Astrocyte (in vitro differentiated cells and primary cell): ENCODE data around the gene CNTN5. TPM values are rescaled to one million over a fixed set of nuclear protein-coding genes. Genes with fewer than 3 reads are reported as not detected.

Source experiments
- DNase-seq: peaks from one replicate; pipeline ENCODE4 v3.0.0-alpha.2; 2010; ENCODE audit warnings: low read depth
- FAIRE-seq: peaks from 2 replicates; lab custom pipeline; 2011; peaks lifted over from hg19 to GRCh38; lab: Jason Lieb, UNC
- H2AFZ ChIP-seq: 2 replicates; pipeline ENCODE4 v1.6.0; 2012; ENCODE audit warnings: low read depth, low read length, inconsistent platforms
- H3K27ac ChIP-seq: 2 replicates; pipeline ENCODE4 v1.5.1; 2011; ENCODE audit warnings: low read depth, low read length, inconsistent platforms
- H3K27me3 ChIP-seq: 2 replicates; pipeline ENCODE4 v1.6.0; 2011; ENCODE audit warnings: low read length, inconsistent platforms; ENCODE audit not compliant: insufficient read depth
- H3K36me3 ChIP-seq: 2 replicates; pipeline ENCODE4 v1.5.1; 2011; ENCODE audit warnings: low read length, inconsistent platforms; ENCODE audit not compliant: insufficient read depth
- H3K4me1 ChIP-seq: 2 replicates; pipeline ENCODE4 v1.5.1; 2011; ENCODE audit warnings: low read length, inconsistent platforms; ENCODE audit not compliant: insufficient read depth
- H3K4me2 ChIP-seq: 2 replicates; pipeline ENCODE4 v1.6.0; 2012; ENCODE audit warnings: low read length, inconsistent platforms
- H3K4me3 ChIP-seq: 2 replicates; pipeline ENCODE4 v1.5.1; 2011; ENCODE audit warnings: low read depth, mild to moderate bottlenecking, low read length, inconsistent platforms; ENCODE audit not compliant: insufficient read depth
- H3K79me2 ChIP-seq: 2 replicates; pipeline ENCODE4 v1.6.0; 2012; ENCODE audit warnings: mild to moderate bottlenecking, low read length, inconsistent platforms; ENCODE audit not compliant: insufficient read depth
- H3K9ac ChIP-seq: 2 replicates; pipeline ENCODE4 v1.6.0; 2012; ENCODE audit warnings: mild to moderate bottlenecking, low read length, inconsistent platforms
- H3K9me3 ChIP-seq: 2 replicates; pipeline ENCODE4 v1.5.1; 2012; ENCODE audit warnings: low read depth, mild to moderate bottlenecking, low read length, inconsistent platforms; ENCODE audit not compliant: insufficient read depth
- H4K20me1 ChIP-seq: 2 replicates; pipeline ENCODE4 v1.6.0; 2012; ENCODE audit warnings: low read length, inconsistent platforms; ENCODE audit not compliant: insufficient read depth
- H3K27ac Mint-ChIP-seq: one replicate; pipeline ENCODE4 v1.8.0; 2021; ENCODE audit warnings: mild to moderate bottlenecking, mixed read lengths; ENCODE audit not compliant: unreplicated experiment
- H3K27me3 Mint-ChIP-seq: one replicate; pipeline ENCODE4 v1.8.0; 2021; ENCODE audit warnings: low read depth, mixed read lengths; ENCODE audit not compliant: unreplicated experiment
- H3K36me3 Mint-ChIP-seq: one replicate; pipeline ENCODE4 v1.8.0; 2021; ENCODE audit warnings: low read depth, mixed read lengths; ENCODE audit not compliant: unreplicated experiment
- H3K4me1 Mint-ChIP-seq: one replicate; pipeline ENCODE4 v1.8.0; 2021; ENCODE audit warnings: low read depth, mixed read lengths; ENCODE audit not compliant: unreplicated experiment
- H3K4me3 Mint-ChIP-seq: one replicate; pipeline ENCODE4 v1.8.0; 2021; ENCODE audit warnings: mild to moderate bottlenecking, moderate library complexity, mixed read lengths; ENCODE audit not compliant: unreplicated experiment
- H3K9me3 Mint-ChIP-seq: one replicate; pipeline ENCODE4 v1.8.0; 2021; ENCODE audit warnings: mild to moderate bottlenecking, mixed read lengths; ENCODE audit not compliant: unreplicated experiment
- CTCF ChIP-seq: IDR thresholded peaks from 2 replicates; pipeline ENCODE4 v1.5.1; 2011; ENCODE audit warnings: low read depth, mild to moderate bottlenecking, inconsistent platforms, low read length, moderate library complexity; ENCODE audit not compliant: insufficient read depth
- EZH2 ChIP-seq: IDR thresholded peaks from 2 replicates; pipeline ENCODE4 v1.6.1; 2012; ENCODE audit warnings: mild to moderate bottlenecking, low read length, inconsistent platforms; ENCODE audit not compliant: insufficient read depth
- total RNA-seq: library from RNA; stranded (reverse); gene quantifications from 2 replicates; pipeline ENCODE4 v1.2.1, GENCODE V29; 2021

CNTN5 gene
- total RNA-seq, 1 donor from 2014 or later = 1.1 TPM

GRCh38 chr11:99934008-99934407 lies 913.3 kb downstream of the CNTN5 start:
- Mint-ChIP-seq H3K36me3 (no peaks in the 10 kb centered on the region), H3K4me1 (peaks cover 8% of the 10 kb centered on the region), H3K27ac (peak overlapping the region; percentile 12), H3K27me3 (no peaks in the 10 kb centered on the region), H3K4me3 (no peak overlapping the region), H3K9me3 (peaks cover 7% of the 10 kb centered on the region)
- Histone ChIP-seq H3K4me1 (no peaks in the 10 kb centered on the region), H3K4me2 (no peak overlapping the region), H3K27ac (no peak overlapping the region), H3K4me3 (no peak overlapping the region), H3K9me3 (no peaks in the 10 kb centered on the region), H3K36me3 (no peaks in the 10 kb centered on the region), H3K79me2 (no peaks in the 10 kb centered on the region), H3K9ac (no peak overlapping the region), H3K27me3 (no peaks in the 10 kb centered on the region), H4K20me1 (no peaks in the 10 kb centered on the region), H2AFZ (no peak overlapping the region)
- DNase-seq (peak; percentile 2), FAIRE-seq (no peak)
- TF ChIP-seq EZH2 (no peak), CTCF (no peak)

DNA sequence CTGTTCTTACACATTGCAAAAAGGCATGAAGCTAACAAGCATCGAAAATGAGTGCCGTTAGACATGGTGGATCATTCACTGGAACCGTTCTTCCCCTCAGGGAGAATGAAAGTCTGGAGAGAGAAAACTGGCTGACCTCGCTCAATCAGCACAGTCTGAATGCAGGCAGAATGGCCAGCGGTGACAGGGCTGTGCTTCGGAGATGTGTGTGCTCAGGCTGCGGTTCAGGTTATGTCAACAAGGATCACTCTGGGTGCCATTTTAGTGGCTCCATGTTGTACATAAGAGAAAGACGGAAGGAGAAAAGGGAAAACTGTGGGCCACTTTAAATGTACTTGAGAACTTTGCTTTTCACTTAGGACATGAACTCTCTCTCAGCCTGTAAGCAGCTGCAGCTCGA lies 916.6 kb downstream of the CNTN5 start:
- no peak for TF ChIP-seq CTCF
- no peak for TF ChIP-seq EZH2
- Histone ChIP-seq H2AFZ (no peak overlapping the region), H3K79me2 (no peaks in the 10 kb centered on the region), H3K9ac (no peak overlapping the region), H3K4me2 (no peak overlapping the region), H3K36me3 (no peaks in the 10 kb centered on the region), H4K20me1 (no peaks in the 10 kb centered on the region), H3K4me3 (no peak overlapping the region), H3K27me3 (no peaks in the 10 kb centered on the region), H3K27ac (no peak overlapping the region), H3K4me1 (no peaks in the 10 kb centered on the region), H3K9me3 (no peaks in the 10 kb centered on the region)
- Mint-ChIP-seq H3K4me3 (no peak overlapping the region), H3K27ac (no peak overlapping the region), H3K4me1 (peaks cover 7% of the 10 kb centered on the region), H3K9me3 (no peaks in the 10 kb centered on the region), H3K27me3 (no peaks in the 10 kb centered on the region), H3K36me3 (no peaks in the 10 kb centered on the region)
- FAIRE-seq (no peak), DNase-seq (no peak)

GRCh38 chr11:99952816-99953215 lies 932.1 kb downstream of the CNTN5 start:
- no peaks in the 10 kb centered on the region for H3K36me3 Mint-ChIP-seq

More at GRCh38 chr11:99952816-99953215, 932.1 kb downstream of the CNTN5 start:
- Histone ChIP-seq H3K79me2 (no peaks in the 10 kb centered on the region), H3K9me3 (no peaks in the 10 kb centered on the region), H4K20me1 (no peaks in the 10 kb centered on the region), H3K4me2 (no peak overlapping the region), H3K4me1 (no peaks in the 10 kb centered on the region), H3K4me3 (no peak overlapping the region), H3K36me3 (no peaks in the 10 kb centered on the region), H3K27ac (no peak overlapping the region), H3K9ac (no peak overlapping the region), H2AFZ (no peak overlapping the region), H3K27me3 (no peaks in the 10 kb centered on the region)
- no peak overlapping the region for H3K4me3 Mint-ChIP-seq
- no peak for TF ChIP-seq CTCF
- TF ChIP-seq EZH2 = no peak
- no peaks in the 10 kb centered on the region for H3K27me3 Mint-ChIP-seq
- H3K27ac Mint-ChIP-seq = peak overlapping the region; percentile 21
- no peaks in the 10 kb centered on the region for H3K9me3 Mint-ChIP-seq
- FAIRE-seq = no peak
- H3K4me1 Mint-ChIP-seq = peaks cover 1% of the 10 kb centered on the region
- peak; percentile 15 for DNase-seq
